GM18519 (cell line): ENCODE data around the gene BCO1.
"Not testable (repeated sequence)": the region's sequence is repeated elsewhere in the genome, so short reads cannot be mapped to it uniquely, and the experiment has no call there.

ENCODE experiments used
- ATAC-seq: cut with Tn5 transposase; IDR thresholded peaks from one replicate; pipeline ENCODE4 v1.9.1; 2021; ENCODE audit warnings: mild to moderate bottlenecking, moderate library complexity; ENCODE audit not compliant: unreplicated experiment, low FRiP score

BCO1 gene

GRCh38 chr16:81238296-81239011 lies at the start of gene BCO1:
TSS of gene BCO1 (plus strand) at chr16:81238689. CDS start at chr16:81238909, 220 bp downstream.
- no peak for ATAC-seq

GRCh38 chr16:81189100-81189664 lies 49.3 kb upstream of the BCO1 start:
- ATAC-seq, result no peak

- ATAC-seq, result no peak
Measured at GRCh38 chr16:81190667-81191066, 47.8 kb upstream of the BCO1 start.

GRCh38 chr16:81195885-81196534 lies 42.5 kb upstream of the BCO1 start:
- ATAC-seq, result no peak

- ATAC-seq, result no peak
Measured at GRCh38 chr16:81198635-81199034, 39.9 kb upstream of the BCO1 start.

GRCh38 chr16:81201267-81201666 lies 37.2 kb upstream of the BCO1 start:
- ATAC-seq, result no peak

- no peak for ATAC-seq
Measured at GRCh38 chr16:81204798-81205680, 33.5 kb upstream of the BCO1 start.

GRCh38 chr16:81207076-81207475 lies 31.4 kb upstream of the BCO1 start:
- no peak for ATAC-seq

- ATAC-seq, result no peak
Measured at GRCh38 chr16:81210807-81211206, 27.7 kb upstream of the BCO1 start.

- no peak for ATAC-seq
Measured at GRCh38 chr16:81212830-81213465, 25.5 kb upstream of the BCO1 start.

- no peak for ATAC-seq
Measured at GRCh38 chr16:81214745-81215166, 23.7 kb upstream of the BCO1 start.

- no peak for ATAC-seq
Measured at GRCh38 chr16:81216114-81216513, 22.4 kb upstream of the BCO1 start.

GRCh38 chr16:81216706-81217105 lies 21.8 kb upstream of the BCO1 start:
- ATAC-seq, result no peak

- no peak for ATAC-seq
Measured at GRCh38 chr16:81219151-81219550, 19.3 kb upstream of the BCO1 start.

GRCh38 chr16:81220349-81220748 lies 18.1 kb upstream of the BCO1 start:
- ATAC-seq, result no peak

GRCh38 chr16:81221731-81222130 lies 16.8 kb upstream of the BCO1 start:
- ATAC-seq, result no peak

GRCh38 chr16:81224824-81225223 lies 13.7 kb upstream of the BCO1 start:
- no peak for ATAC-seq

- ATAC-seq, result not testable (repeated sequence)
Measured at GRCh38 chr16:81225697-81226096, 12.8 kb upstream of the BCO1 start.

GRCh38 chr16:81227785-81228184 lies 10.7 kb upstream of the BCO1 start:
- no peak for ATAC-seq

- ATAC-seq, result no peak
Measured at GRCh38 chr16:81229811-81230210, 8.7 kb upstream of the BCO1 start.
